ENCODE results near the gene CSTPP1. TPM values are rescaled to one million over a fixed set of nuclear protein-coding genes. Genes with fewer than 3 reads are reported as not detected.
A peak's percentile ranks its signal among the peaks of the same experiment; 100 is the strongest.

The CSTPP1 gene
- total RNA-seq, 2 donors from 2014 or later, result 23.4 to 27.6 TPM

DNA sequence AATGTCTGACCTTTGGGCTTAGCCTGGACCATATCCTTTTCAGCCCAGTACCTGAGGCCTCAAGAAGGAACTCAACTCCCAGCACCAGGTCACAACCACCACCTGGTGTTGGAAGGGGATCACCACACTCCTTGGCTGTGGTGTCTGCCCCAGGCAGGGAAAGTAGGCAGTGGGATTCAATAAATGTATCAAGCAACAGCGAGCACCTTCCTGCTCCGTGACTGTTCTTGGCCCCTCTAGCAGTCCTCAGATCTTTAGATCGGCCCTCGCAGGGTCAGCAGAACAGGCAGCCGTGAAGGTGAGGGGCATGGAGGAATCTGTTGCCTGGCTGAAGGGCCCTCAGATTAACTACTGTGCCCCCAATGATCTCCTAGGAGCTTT lies 224.2 kb downstream of the CSTPP1 start:
- H3K9me3 ChIP-seq, result no peaks in the 10 kb centered on the region
- no peak for DNase-seq (ENCODE audit: low spot score)
- H3K27ac ChIP-seq, result no peak overlapping the region
- peaks cover 0 to 11% of the 10 kb centered on the region in 2 donors for H3K4me1 ChIP-seq (ENCODE audit: control insufficient read depth in 1 of 2, low read depth in 2 of 2)
- H3K4me3 ChIP-seq, result no peak overlapping the region
- peaks cover 22% of the 10 kb centered on the region for H3K36me3 ChIP-seq
- TF ChIP-seq, protein P1, sequence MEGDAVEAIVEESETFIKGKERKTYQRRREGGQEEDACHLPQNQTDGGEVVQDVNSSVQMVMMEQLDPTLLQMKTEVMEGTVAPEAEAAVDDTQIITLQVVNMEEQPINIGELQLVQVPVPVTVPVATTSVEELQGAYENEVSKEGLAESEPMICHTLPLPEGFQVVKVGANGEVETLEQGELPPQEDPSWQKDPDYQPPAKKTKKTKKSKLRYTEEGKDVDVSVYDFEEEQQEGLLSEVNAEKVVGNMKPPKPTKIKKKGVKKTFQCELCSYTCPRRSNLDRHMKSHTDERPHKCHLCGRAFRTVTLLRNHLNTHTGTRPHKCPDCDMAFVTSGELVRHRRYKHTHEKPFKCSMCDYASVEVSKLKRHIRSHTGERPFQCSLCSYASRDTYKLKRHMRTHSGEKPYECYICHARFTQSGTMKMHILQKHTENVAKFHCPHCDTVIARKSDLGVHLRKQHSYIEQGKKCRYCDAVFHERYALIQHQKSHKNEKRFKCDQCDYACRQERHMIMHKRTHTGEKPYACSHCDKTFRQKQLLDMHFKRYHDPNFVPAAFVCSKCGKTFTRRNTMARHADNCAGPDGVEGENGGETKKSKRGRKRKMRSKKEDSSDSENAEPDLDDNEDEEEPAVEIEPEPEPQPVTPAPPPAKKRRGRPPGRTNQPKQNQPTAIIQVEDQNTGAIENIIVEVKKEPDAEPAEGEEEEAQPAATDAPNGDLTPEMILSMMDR (IDR thresholded peaks at IDR 0.05), result no peak
- ATAC-seq (ENCODE audit: insufficient number of reproducible peaks, low FRiP score, low read depth), result no peak
- H3K27me3 ChIP-seq (replicated peaks; ENCODE audit: insufficient read depth), result no peaks in the 10 kb centered on the region

DNA sequence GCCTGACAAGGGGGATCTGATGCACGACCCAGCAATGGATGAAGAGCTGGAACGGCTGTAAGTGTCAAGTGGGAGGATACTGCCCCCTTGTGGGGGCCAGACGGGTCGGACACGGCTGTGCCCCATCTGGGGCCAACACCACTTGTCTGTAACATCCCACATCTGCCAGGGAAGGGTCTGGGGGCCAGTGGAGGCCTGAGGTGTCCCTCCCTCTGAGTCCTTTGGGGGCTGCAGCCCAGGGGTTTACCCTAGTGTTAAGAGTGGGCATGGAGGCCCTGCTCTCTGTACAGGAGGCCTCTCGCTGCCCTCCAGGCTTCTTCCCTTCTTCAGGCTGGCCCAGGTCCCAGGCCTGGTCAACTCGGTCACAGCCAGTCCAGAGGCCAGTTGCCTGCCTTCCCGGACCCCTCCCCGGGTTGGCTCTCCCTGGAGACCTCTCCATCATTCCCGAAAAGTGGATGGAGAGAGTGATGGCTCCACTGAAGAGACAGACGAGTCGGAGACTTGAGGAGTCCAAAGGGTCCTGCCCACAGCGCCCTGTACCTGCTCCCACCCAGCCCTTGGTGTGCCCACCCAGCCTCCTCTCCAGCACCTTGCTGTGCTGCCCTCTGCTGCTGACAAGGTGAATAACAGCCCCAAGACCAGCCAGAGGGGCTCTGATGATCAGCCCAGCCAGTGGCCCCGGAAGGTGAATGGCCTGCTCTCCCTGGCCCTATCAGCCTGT lies 224.7 kb downstream of the CSTPP1 start:
- H3K27ac ChIP-seq, result no peak overlapping the region
- peaks cover 0 to 11% of the 10 kb centered on the region in 2 donors for H3K4me1 ChIP-seq (ENCODE audit: control insufficient read depth in 1 of 2, low read depth in 2 of 2)
- no peaks in the 10 kb centered on the region for H3K27me3 ChIP-seq (replicated peaks; ENCODE audit: insufficient read depth)
- DNase-seq (ENCODE audit: low spot score), result no peak
- TF ChIP-seq, protein P1 (IDR thresholded peaks at IDR 0.05), result peak; percentile 50
- no peaks in the 10 kb centered on the region for H3K9me3 ChIP-seq
- ATAC-seq (ENCODE audit: insufficient number of reproducible peaks, low FRiP score, low read depth), result peak; percentile 15
- H3K36me3 ChIP-seq, result peaks cover 28% of the 10 kb centered on the region
- no peak overlapping the region for H3K4me3 ChIP-seq

DNA sequence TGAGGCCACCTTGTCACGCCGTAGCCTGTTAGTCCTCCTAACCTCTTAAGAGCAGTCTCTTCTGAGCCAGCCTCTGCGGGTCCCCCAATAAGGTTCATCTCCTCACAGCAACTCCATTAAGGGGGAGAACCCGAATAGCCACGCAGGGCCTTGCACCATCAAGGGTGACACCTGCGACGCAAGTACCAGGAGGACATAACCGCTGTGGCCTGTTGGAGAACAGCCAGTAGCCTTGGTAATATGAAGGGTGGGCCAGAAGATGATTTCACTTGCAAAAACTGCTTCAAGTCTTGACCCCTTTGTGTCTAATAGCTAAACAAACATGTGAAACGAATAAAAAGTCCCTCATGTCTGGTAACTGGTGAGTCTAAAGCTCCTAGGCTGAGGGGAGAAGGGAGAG lies 225.3 kb downstream of the CSTPP1 start:
- H3K27ac ChIP-seq, result no peak overlapping the region
- TF ChIP-seq, protein P1 (IDR thresholded peaks at IDR 0.05), result no peak

DNA sequence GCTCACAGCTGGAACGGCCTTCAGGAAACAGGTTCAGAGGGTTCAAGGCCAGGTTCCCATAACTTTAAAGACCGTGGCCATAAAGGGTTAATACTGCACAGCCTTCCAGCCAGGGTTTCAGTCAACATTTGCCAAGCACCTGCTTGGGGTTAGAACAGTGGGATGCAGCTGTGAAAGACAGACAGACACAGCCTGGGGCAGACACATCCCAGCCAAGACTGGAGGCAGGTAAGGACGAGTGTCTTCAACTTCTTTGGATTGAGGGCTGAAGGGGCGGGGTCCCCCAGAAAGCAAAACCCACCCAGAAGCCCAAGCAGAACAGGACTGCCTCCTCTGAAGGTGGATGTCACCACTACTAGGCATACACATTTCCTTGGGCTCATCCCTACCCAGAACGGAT lies 225.9 kb downstream of the CSTPP1 start:
- DNase-seq (ENCODE audit: low spot score) (no peak), ATAC-seq (ENCODE audit: insufficient number of reproducible peaks, low FRiP score, low read depth) (no peak)
- TF ChIP-seq, protein P1 (IDR thresholded peaks at IDR 0.05), result no peak

More for the DNA sequence above, 225.3 kb downstream of the CSTPP1 start:
- no peak for DNase-seq (ENCODE audit: low spot score)
- Histone ChIP-seq H3K27me3 (replicated peaks; ENCODE audit: insufficient read depth) (no peaks in the 10 kb centered on the region), H3K9me3 (no peaks in the 10 kb centered on the region), H3K36me3 (peaks cover 34% of the 10 kb centered on the region), H3K4me3 (no peak overlapping the region), H3K4me1 (ENCODE audit: control insufficient read depth in 1 of 2, low read depth in 2 of 2) (peaks cover 0 to 11% of the 10 kb centered on the region in 2 donors)
- no peak for ATAC-seq (ENCODE audit: insufficient number of reproducible peaks, low FRiP score, low read depth)

DNA sequence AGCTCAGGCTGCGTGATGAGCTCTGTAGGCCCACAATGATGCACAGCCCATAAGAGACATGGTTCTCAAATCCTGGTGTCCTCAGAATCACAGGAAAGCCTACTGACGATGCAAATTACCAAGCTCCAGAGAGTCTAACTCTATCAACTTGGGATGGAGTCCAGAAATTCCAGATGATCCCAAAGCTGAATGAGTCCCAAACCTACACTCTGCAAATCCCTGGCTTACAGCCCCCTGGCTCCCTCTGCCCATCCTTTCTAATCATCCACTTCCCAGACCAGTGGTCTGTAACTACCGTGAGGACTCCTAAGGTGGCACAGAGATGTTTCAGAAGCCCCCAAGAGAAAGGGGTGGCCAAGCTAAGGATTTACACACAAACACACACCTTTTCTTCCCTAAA lies 226.6 kb downstream of the CSTPP1 start:
- ATAC-seq (ENCODE audit: insufficient number of reproducible peaks, low FRiP score, low read depth) (no peak), DNase-seq (ENCODE audit: low spot score) (no peak)
- Histone ChIP-seq H3K4me3 (no peak overlapping the region), H3K27ac (no peak overlapping the region), H3K27me3 (replicated peaks; ENCODE audit: insufficient read depth) (no peaks in the 10 kb centered on the region), H3K9me3 (no peaks in the 10 kb centered on the region), H3K4me1 (ENCODE audit: control insufficient read depth in 1 of 2, low read depth in 2 of 2) (peaks cover 0 to 11% of the 10 kb centered on the region in 2 donors), H3K36me3 (peaks cover 47% of the 10 kb centered on the region)
- TF ChIP-seq, protein P1 (IDR thresholded peaks at IDR 0.05), result no peak

More for the DNA sequence above, 225.9 kb downstream of the CSTPP1 start:
- Histone ChIP-seq H3K4me1 (ENCODE audit: control insufficient read depth in 1 of 2, low read depth in 2 of 2) (peaks cover 0 to 11% of the 10 kb centered on the region in 2 donors), H3K9me3 (no peaks in the 10 kb centered on the region), H3K4me3 (no peak overlapping the region), H3K27ac (no peak overlapping the region), H3K27me3 (replicated peaks; ENCODE audit: insufficient read depth) (no peaks in the 10 kb centered on the region), H3K36me3 (peaks cover 39% of the 10 kb centered on the region)
